Smooth muscle cell (in vitro differentiated cells): ENCODE data around the gene ITGA6. TPM values are rescaled to one million over a fixed set of nuclear protein-coding genes. Genes with fewer than 3 reads are reported as not detected.

Source experiments
- DNase-seq: peaks from one replicate; lab custom pipeline; 2025; ENCODE audit not compliant: unreplicated experiment; lab: John Stamatoyannopoulos, UW
- H2AFZ ChIP-seq: fragments of 200-600 bp; sonication (generic); 2 replicates; pipeline ENCODE4 v1.6.0; 2016; ENCODE audit warnings: antibody characterized with exemption, low read depth, mild to moderate bottlenecking
- H3F3A ChIP-seq: fragments of 200-600 bp; sonication (generic); 2 replicates; pipeline ENCODE4 v1.6.0; 2017; ENCODE audit warnings: antibody characterized with exemption, low read depth
- H3K27ac ChIP-seq: fragments of 200-600 bp; sonication (generic); 2 replicates; pipeline ENCODE4 v1.5.1; 2016; ENCODE audit warnings: low read depth, mild to moderate bottlenecking
- H3K27me3 ChIP-seq: fragments of 200-600 bp; sonication (generic); 2 replicates; pipeline ENCODE4 v1.6.1; 2016; ENCODE audit warnings: low read depth, mild to moderate bottlenecking
- H3K36me3 ChIP-seq: fragments of 200-600 bp; sonication (generic); 2 replicates; pipeline ENCODE4 v1.5.1; 2016; ENCODE audit warnings: low read depth
- H3K4me1 ChIP-seq: fragments of 200-600 bp; sonication (generic); 2 replicates; pipeline ENCODE4 v1.5.1; 2016; ENCODE audit warnings: low read depth
- H3K4me2 ChIP-seq: fragments of 200-600 bp; sonication (generic); 2 replicates; pipeline ENCODE4 v1.6.0; 2016; ENCODE audit warnings: mild to moderate bottlenecking
- H3K4me3 ChIP-seq: fragments of 200-600 bp; sonication (generic); 2 replicates; pipeline ENCODE4 v1.5.1; 2016; ENCODE audit warnings: mild to moderate bottlenecking
- H3K79me2 ChIP-seq: fragments of 200-600 bp; sonication (generic); 2 replicates; pipeline ENCODE4 v1.6.0; 2016; ENCODE audit warnings: low read depth, mild to moderate bottlenecking
- H3K9ac ChIP-seq: fragments of 200-600 bp; sonication (generic); 2 replicates; pipeline ENCODE4 v1.6.0; 2016; ENCODE audit warnings: low read depth
- H3K9me3 ChIP-seq: fragments of 200-600 bp; sonication (generic); replicated peaks from 2 replicates; pipeline ENCODE4 v1.5.1; 2016; ENCODE audit warnings: low read depth
- H4K20me1 ChIP-seq: fragments of 200-600 bp; sonication (generic); 2 replicates; pipeline ENCODE4 v1.6.0; 2016; ENCODE audit warnings: low read depth
- CTCF ChIP-seq: fragments of 200-600 bp; sonication (generic); IDR thresholded peaks from 2 replicates; pipeline ENCODE4 v1.5.1; 2017; ENCODE audit warnings: borderline replicate concordance, mild to moderate bottlenecking, antibody characterized with exemption; ENCODE audit not compliant: insufficient read depth, poor library complexity, severe bottlenecking
- WGBS: methylation state at CpG from one replicate; pipeline ENCODE4 v1.1.7; 2016; ENCODE audit warnings: low lambda C conversion rate; 5-methylcytosine and 5-hydroxymethylcytosine counted together
- polyA plus RNA-seq: library from polyadenylated mRNA; unstranded; fragments of >200 nt; fragmentation: Nextera tagmentation; extraction: Ambion mirVana; gene quantifications from 2 replicates; pipeline ENCODE4 v1.2.1, GENCODE V29; 2016
- total RNA-seq: library from RNA; depleted of rRNA; stranded (reverse); fragments of >200 nt; gene quantifications from 2 replicates; pipeline ENCODE4 v1.2.3, GENCODE V29; 2014

ITGA6 gene
- total and polyA plus RNA-seq, 2 experiments from 2014 or later, result 11.8 to 198 TPM

- no peak overlapping the region for H2AFZ ChIP-seq
- no peaks in the 10 kb centered on the region for H3K9me3 ChIP-seq
- H3K36me3 ChIP-seq, result no peaks in the 10 kb centered on the region
- no peak overlapping the region for H3K4me3 ChIP-seq
- no peak overlapping the region for H3K27ac ChIP-seq
- H3F3A ChIP-seq, result no peaks in the 10 kb centered on the region
- H3K4me1 ChIP-seq, result peaks cover 6% of the 10 kb centered on the region
- DNase-seq, result no peak
- no peaks in the 10 kb centered on the region for H3K79me2 ChIP-seq
- TF ChIP-seq CTCF, result no peak
- H3K27me3 ChIP-seq, result no peaks in the 10 kb centered on the region
- H3K4me2 ChIP-seq, result peak overlapping the region; percentile 43
- no peaks in the 10 kb centered on the region for H4K20me1 ChIP-seq
- no peak overlapping the region for H3K9ac ChIP-seq
- WGBS, result 57% methylated on average over 4 of the region's 4 CpGs
These were observed 40.0 kb upstream of the ITGA6 start for GRCh38 chr2:172387361-172387760.

GRCh38 chr2:172389685-172390339 lies 37.6 kb upstream of the ITGA6 start:
- no peak for TF ChIP-seq CTCF
- H2AFZ ChIP-seq, result no peak overlapping the region
- H4K20me1 ChIP-seq, result no peaks in the 10 kb centered on the region
- H3K36me3 ChIP-seq, result no peaks in the 10 kb centered on the region
- DNase-seq, result no peak
- peaks cover 6% of the 10 kb centered on the region for H3K4me1 ChIP-seq
- H3K27me3 ChIP-seq, result no peaks in the 10 kb centered on the region
- H3K4me2 ChIP-seq, result no peak overlapping the region
- WGBS, result 74% methylated on average over 4 of the region's 4 CpGs
- H3K79me2 ChIP-seq, result no peaks in the 10 kb centered on the region
- H3K4me3 ChIP-seq, result no peak overlapping the region
- H3K27ac ChIP-seq, result no peak overlapping the region
- no peak overlapping the region for H3K9ac ChIP-seq
- H3K9me3 ChIP-seq, result no peaks in the 10 kb centered on the region
- no peaks in the 10 kb centered on the region for H3F3A ChIP-seq

GRCh38 chr2:172394002-172394401 lies 33.4 kb upstream of the ITGA6 start:
- H3K36me3 ChIP-seq, result no peaks in the 10 kb centered on the region
- H2AFZ ChIP-seq, result no peak overlapping the region
- no peak overlapping the region for H3K27ac ChIP-seq
- no peaks in the 10 kb centered on the region for H3K9me3 ChIP-seq
- no peaks in the 10 kb centered on the region for H3F3A ChIP-seq
- H4K20me1 ChIP-seq, result no peaks in the 10 kb centered on the region
- TF ChIP-seq CTCF, result no peak
- no peaks in the 10 kb centered on the region for H3K4me1 ChIP-seq
- WGBS, result 95% methylated on average over 1 of the region's 1 CpG
- no peaks in the 10 kb centered on the region for H3K27me3 ChIP-seq
- H3K4me2 ChIP-seq, result no peak overlapping the region
- H3K9ac ChIP-seq, result no peak overlapping the region
- no peaks in the 10 kb centered on the region for H3K79me2 ChIP-seq
- H3K4me3 ChIP-seq, result no peak overlapping the region
- DNase-seq, result no peak

GRCh38 chr2:172395503-172395902 lies 31.9 kb upstream of the ITGA6 start:
- no peaks in the 10 kb centered on the region for H3K9me3 ChIP-seq
- H3K79me2 ChIP-seq, result no peaks in the 10 kb centered on the region
- no peak overlapping the region for H3K4me2 ChIP-seq
- no peaks in the 10 kb centered on the region for H3K4me1 ChIP-seq
- no peak for DNase-seq
- H3F3A ChIP-seq, result no peaks in the 10 kb centered on the region
- no peak overlapping the region for H3K9ac ChIP-seq
- WGBS, result 82% methylated on average over 3 of the region's 3 CpGs
- no peak overlapping the region for H3K4me3 ChIP-seq
- TF ChIP-seq CTCF, result no peak
- H4K20me1 ChIP-seq, result no peaks in the 10 kb centered on the region
- H3K27ac ChIP-seq, result no peak overlapping the region
- H3K36me3 ChIP-seq, result no peaks in the 10 kb centered on the region
- no peaks in the 10 kb centered on the region for H3K27me3 ChIP-seq
- H2AFZ ChIP-seq, result no peak overlapping the region
